Measurements from ENCODE around the gene MNX1. TPM values are rescaled to one million over a fixed set of nuclear protein-coding genes. Genes with fewer than 3 reads are reported as not detected.

MNX1 gene
- total RNA-seq (2014; rRNA removed; shearing (Covaris generic)): 1.8 and 2.0 TPM in 2 replicates

- peak; percentile 78 for DNase-seq (ENCODE audit: low read depth)
These were observed at the start of gene MNX1 for GRCh38 chr7:157010588-157011332. MNX1 (minus strand) TSS chr7:157010663; CDS start chr7:157010350, 313 bp downstream.

GRCh38 chr7:157059534-157059933 is 49.1 kb upstream of the MNX1 start:
- no peak for DNase-seq (ENCODE audit: low read depth)

GRCh38 chr7:157058701-157059100 is 48.2 kb upstream of the MNX1 start:
- no peak for DNase-seq (ENCODE audit: low read depth)

- DNase-seq (ENCODE audit: low read depth): no peak
These were observed 47.6 kb upstream of the MNX1 start for GRCh38 chr7:157058068-157058467.

- no peak for DNase-seq (ENCODE audit: low read depth)
These were observed 46.8 kb upstream of the MNX1 start for GRCh38 chr7:157056957-157057902.

GRCh38 chr7:157056246-157056645 is 45.8 kb upstream of the MNX1 start:
- peak; percentile 51 for DNase-seq (ENCODE audit: low read depth)

GRCh38 chr7:157054927-157055326 is 44.5 kb upstream of the MNX1 start:
- no peak for DNase-seq (ENCODE audit: low read depth)

GRCh38 chr7:157053118-157053517 is 42.7 kb upstream of the MNX1 start:
- no peak for DNase-seq (ENCODE audit: low read depth)

- no peak for DNase-seq (ENCODE audit: low read depth)
These were observed 36.7 kb upstream of the MNX1 start for GRCh38 chr7:157047148-157047547.

- DNase-seq (ENCODE audit: low read depth): peak; percentile 100
These were observed 36.2 kb upstream of the MNX1 start for GRCh38 chr7:157046681-157047080.

GRCh38 chr7:157044943-157045660 is 34.6 kb upstream of the MNX1 start:
- DNase-seq (ENCODE audit: low read depth): no peak

GRCh38 chr7:157044147-157044687 is 33.8 kb upstream of the MNX1 start:
- peak; percentile 86 for DNase-seq (ENCODE audit: low read depth)

GRCh38 chr7:157043745-157044144 is 33.3 kb upstream of the MNX1 start:
- DNase-seq (ENCODE audit: low read depth): peak; percentile 89

- DNase-seq (ENCODE audit: low read depth): peak; percentile 45
These were observed 31.2 kb upstream of the MNX1 start for GRCh38 chr7:157041514-157042277.

GRCh38 chr7:157041004-157041403 is 30.5 kb upstream of the MNX1 start:
- DNase-seq (ENCODE audit: low read depth): no peak

GRCh38 chr7:157037635-157038034 is 27.2 kb upstream of the MNX1 start:
- no peak for DNase-seq (ENCODE audit: low read depth)

- DNase-seq (ENCODE audit: low read depth): no peak
These were observed 26.6 kb upstream of the MNX1 start for GRCh38 chr7:157037028-157037427.

- no peak for DNase-seq (ENCODE audit: low read depth)
These were observed 25.5 kb upstream of the MNX1 start for GRCh38 chr7:157035979-157036378.

GRCh38 chr7:157035302-157035701 is 24.8 kb upstream of the MNX1 start:
- DNase-seq (ENCODE audit: low read depth): no peak

GRCh38 chr7:157033483-157034473 is 23.3 kb upstream of the MNX1 start:
- DNase-seq (ENCODE audit: low read depth): no peak
